Esophagus muscularis mucosa (tissue), 3 donors: ENCODE measurements around the gene KIF26B.

ENCODE experiments used
- POLR2A ChIP-seq: fragments of 450-650 bp; IDR thresholded peaks from one replicate; pipeline ENCODE4 v1.6.1; 2017; ENCODE audit warnings: antibody characterized with exemption, moderate library complexity, mild to moderate bottlenecking, low read depth
- TF ChIP-seq, protein P1 (sequence below), 3 experiments: fragments of 200-600 bp in 2 of 3; fragments of 450-650 bp in 1 of 3; sonication (generic) in 2 of 3; IDR thresholded peaks; one replicate each; pipeline ENCODE4 v1.5.1; 2017 to 2019; ENCODE audit warnings: antibody characterized with exemption in 3 of 3, mild to moderate bottlenecking in 2 of 3, moderate library complexity in 1 of 3

DNA sequence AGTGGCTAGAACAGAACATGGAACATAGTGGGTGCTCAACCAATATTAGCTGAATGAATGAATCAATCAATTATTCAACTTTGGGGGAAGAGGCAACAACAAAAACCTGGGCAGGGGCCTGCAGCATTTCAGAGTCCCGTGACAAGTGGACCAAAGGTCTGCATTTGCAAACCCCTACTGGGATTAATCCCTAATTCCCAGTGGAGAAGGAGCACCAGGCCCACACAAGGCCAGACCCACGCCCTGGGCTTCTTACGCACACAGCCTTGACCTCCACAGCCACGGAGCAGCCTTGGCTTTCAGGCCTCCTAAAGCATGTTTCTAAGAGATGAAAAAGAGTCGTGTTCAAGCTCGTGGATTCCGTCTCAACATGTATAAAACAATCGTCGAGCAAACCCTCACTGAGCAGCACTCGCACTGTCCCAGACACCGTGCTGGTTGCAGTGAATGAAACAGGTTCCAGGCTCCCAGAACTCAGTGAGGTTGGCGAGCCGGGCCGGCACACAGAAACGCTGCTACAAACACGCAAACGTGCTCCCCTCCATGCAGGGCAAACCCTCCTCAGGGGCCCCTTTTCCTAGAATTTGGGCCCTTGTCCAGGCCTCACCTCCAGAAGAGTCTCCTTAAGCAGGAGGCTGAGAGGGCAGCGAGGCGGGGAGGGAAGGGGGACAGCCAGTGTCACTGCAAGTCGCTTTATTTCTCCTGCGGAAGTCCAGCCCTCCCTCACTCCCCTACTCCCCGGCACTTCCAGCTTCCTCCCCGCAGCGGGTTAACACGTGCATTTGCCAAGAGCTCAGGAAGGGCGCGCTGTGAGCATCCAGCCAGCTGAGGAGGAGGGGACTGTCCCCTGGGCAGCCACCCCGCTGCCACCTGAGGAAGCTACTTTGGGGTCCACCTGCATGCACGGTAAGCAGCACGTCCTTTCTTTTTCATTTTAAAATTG lies 556.4 kb downstream of the KIF26B start:
- TF ChIP-seq, protein P1, sequence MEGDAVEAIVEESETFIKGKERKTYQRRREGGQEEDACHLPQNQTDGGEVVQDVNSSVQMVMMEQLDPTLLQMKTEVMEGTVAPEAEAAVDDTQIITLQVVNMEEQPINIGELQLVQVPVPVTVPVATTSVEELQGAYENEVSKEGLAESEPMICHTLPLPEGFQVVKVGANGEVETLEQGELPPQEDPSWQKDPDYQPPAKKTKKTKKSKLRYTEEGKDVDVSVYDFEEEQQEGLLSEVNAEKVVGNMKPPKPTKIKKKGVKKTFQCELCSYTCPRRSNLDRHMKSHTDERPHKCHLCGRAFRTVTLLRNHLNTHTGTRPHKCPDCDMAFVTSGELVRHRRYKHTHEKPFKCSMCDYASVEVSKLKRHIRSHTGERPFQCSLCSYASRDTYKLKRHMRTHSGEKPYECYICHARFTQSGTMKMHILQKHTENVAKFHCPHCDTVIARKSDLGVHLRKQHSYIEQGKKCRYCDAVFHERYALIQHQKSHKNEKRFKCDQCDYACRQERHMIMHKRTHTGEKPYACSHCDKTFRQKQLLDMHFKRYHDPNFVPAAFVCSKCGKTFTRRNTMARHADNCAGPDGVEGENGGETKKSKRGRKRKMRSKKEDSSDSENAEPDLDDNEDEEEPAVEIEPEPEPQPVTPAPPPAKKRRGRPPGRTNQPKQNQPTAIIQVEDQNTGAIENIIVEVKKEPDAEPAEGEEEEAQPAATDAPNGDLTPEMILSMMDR (IDR thresholded peaks at IDR 0.05): no peak
- no peak for TF ChIP-seq POLR2A
